ENCODE measurements around the gene ANGEL2. TPM values are rescaled to one million over a fixed set of nuclear protein-coding genes. Genes with fewer than 3 reads are reported as not detected.

ANGEL2 gene
- total RNA-seq, 2 donors from 2014 or later, result 16.9 to 21.6 TPM

- TF ChIP-seq CTCF (IDR thresholded peaks at IDR 0.05), result no peak
- Histone ChIP-seq H3K4me3 (no peak overlapping the region), H3K4me1 (peaks cover 0 to 21% of the 10 kb centered on the region in 2 donors), H3K27me3 (no peaks in the 10 kb centered on the region), H3K27ac (no peak overlapping the region), H3K36me3 (no peaks in the 10 kb centered on the region), H3K9me3 (no peaks in the 10 kb centered on the region)
- no peak for DNase-seq (ENCODE audit: low spot score)
Measured at GRCh38 chr1:212986551-212986950, 29.1 kb downstream of the ANGEL2 start.

- H3K36me3 ChIP-seq, result no peaks in the 10 kb centered on the region
- DNase-seq (ENCODE audit: low spot score), result no peak
- no peak overlapping the region for H3K27ac ChIP-seq
- H3K4me1 ChIP-seq, result peaks cover 0 to 31% of the 10 kb centered on the region in 2 donors
- no peak overlapping the region for H3K4me3 ChIP-seq
- no peaks in the 10 kb centered on the region for H3K27me3 ChIP-seq
- TF ChIP-seq CTCF (IDR thresholded peaks at IDR 0.05), result no peak
- no peaks in the 10 kb centered on the region for H3K9me3 ChIP-seq
Measured at GRCh38 chr1:212984522-212985291, 31.0 kb downstream of the ANGEL2 start.

- Histone ChIP-seq H3K4me3 (no peak overlapping the region), H3K27me3 (no peaks in the 10 kb centered on the region), H3K9me3 (no peaks in the 10 kb centered on the region), H3K4me1 (peaks cover 0 to 39% of the 10 kb centered on the region in 2 donors), H3K36me3 (no peaks in the 10 kb centered on the region), H3K27ac (no peak overlapping the region)
- TF ChIP-seq CTCF (IDR thresholded peaks at IDR 0.05), result no peak
- DNase-seq (ENCODE audit: low spot score), result no peak
Measured at GRCh38 chr1:212983482-212983881, 32.2 kb downstream of the ANGEL2 start.

GRCh38 chr1:212982430-212983152 lies 33.1 kb downstream of the ANGEL2 start:
- Histone ChIP-seq H3K36me3 (no peaks in the 10 kb centered on the region), H3K27ac (peak overlapping the region; percentile 77 to 91), H3K4me1 (peaks cover 0 to 39% of the 10 kb centered on the region in 2 donors), H3K9me3 (no peaks in the 10 kb centered on the region), H3K4me3 (no peak overlapping the region), H3K27me3 (no peaks in the 10 kb centered on the region)
- no peak for TF ChIP-seq CTCF (IDR thresholded peaks at IDR 0.05)
- peak; percentile 60 for DNase-seq (ENCODE audit: low spot score)

- DNase-seq (ENCODE audit: low spot score), result no peak
- Histone ChIP-seq H3K36me3 (no peaks in the 10 kb centered on the region), H3K4me1 (peaks cover 0 to 39% of the 10 kb centered on the region in 2 donors), H3K9me3 (no peaks in the 10 kb centered on the region), H3K27me3 (no peaks in the 10 kb centered on the region), H3K4me3 (no peak overlapping the region), H3K27ac (peak overlapping the region; percentile 77 to 91)
- TF ChIP-seq CTCF (IDR thresholded peaks at IDR 0.05), result no peak
Measured at GRCh38 chr1:212981571-212982328, 33.9 kb downstream of the ANGEL2 start.
